Measurements from ENCODE around the gene CCNB1. TPM values are rescaled to one million over a fixed set of nuclear protein-coding genes. Genes with fewer than 3 reads are reported as not detected.
"Not testable (repeated sequence)": the region's sequence is repeated elsewhere in the genome, so short reads cannot be mapped to it uniquely, and the experiment has no call there.

Gene CCNB1
- total and polyA plus RNA-seq, 12 donors, result 3.6 to 53.5 (median 9.1) TPM

- no peaks in the 10 kb centered on the region for H3K9me3 ChIP-seq (replicated peaks in 1 of 3)
- no peak overlapping the region for H3K27ac ChIP-seq
- no peak overlapping the region for H3K4me3 ChIP-seq
- H3K4me1 ChIP-seq (replicated peaks in 1 of 2), result no peaks in the 10 kb centered on the region
- H3K36me3 ChIP-seq (replicated peaks in 1 of 2), result no peaks in the 10 kb centered on the region
- intact Hi-C loops (cut with DNase I), result no loop called here
- H3K27me3 ChIP-seq, result no peaks in the 10 kb centered on the region
- 58 to 80% (median 72%) methylated on average over 1 of the region's 1 CpG for WGBS, 4 donors
- TF ChIP-seq POLR2A (IDR thresholded peaks at IDR 0.05) (no peak), CTCF (IDR thresholded peaks at IDR 0.05) (no peak)
- no peak for DNase-seq
Observed at GRCh38 chr5:69140827-69141226, 26.1 kb upstream of the CCNB1 start.

GRCh38 chr5:69148576-69148975 is 18.4 kb upstream of the CCNB1 start:
- H3K4me3 ChIP-seq; H3K27me3 ChIP-seq; intact Hi-C loops (cut with DNase I); H3K36me3 ChIP-seq (replicated peaks in 1 of 2); H3K27ac ChIP-seq; H3K4me1 ChIP-seq (replicated peaks in 1 of 2); DNase-seq; H3K9me3 ChIP-seq (replicated peaks in 1 of 3): not testable (repeated sequence)
- WGBS, 4 donors, result 94 to 97% (median 96%) methylated on average over 7 of the region's 7 CpGs

GRCh38 chr5:69148981-69149675 is 17.8 kb upstream of the CCNB1 start:
- Histone ChIP-seq H3K27ac (no peak overlapping the region), H3K4me1 (replicated peaks in 1 of 2) (no peaks in the 10 kb centered on the region), H3K27me3 (no peaks in the 10 kb centered on the region), H3K9me3 (replicated peaks in 1 of 3) (no peaks in the 10 kb centered on the region), H3K4me3 (no peak overlapping the region), H3K36me3 (replicated peaks in 1 of 2) (no peaks in the 10 kb centered on the region)
- intact Hi-C loops (cut with DNase I), result no loop called here
- DNase-seq, result no peak
- TF ChIP-seq CTCF (IDR thresholded peaks at IDR 0.05) (no peak), POLR2A (IDR thresholded peaks at IDR 0.05) (no peak)
- WGBS, 4 donors, result 92 to 100% (median 99%) methylated on average over 1 to 2 of the region's 2 CpGs

GRCh38 chr5:69149676-69150010 is 17.3 kb upstream of the CCNB1 start:
- TF ChIP-seq POLR2A (IDR thresholded peaks at IDR 0.05) (no peak), CTCF (IDR thresholded peaks at IDR 0.05) (no peak)
- no peaks in the 10 kb centered on the region for H3K4me1 ChIP-seq (replicated peaks in 1 of 2)
- H3K36me3 ChIP-seq (replicated peaks in 1 of 2), result no peaks in the 10 kb centered on the region
- H3K9me3 ChIP-seq (replicated peaks in 1 of 3), result no peaks in the 10 kb centered on the region
- intact Hi-C loops (cut with DNase I), result no loop called here
- no peaks in the 10 kb centered on the region for H3K27me3 ChIP-seq
- WGBS, 4 donors, result 91 to 96% (median 93%) methylated on average over 3 to 5 of the region's 5 CpGs
- H3K27ac ChIP-seq, result no peak overlapping the region
- H3K4me3 ChIP-seq, result no peak overlapping the region
- no peak for DNase-seq

- H3K27me3 ChIP-seq, result no peaks in the 10 kb centered on the region
- H3K27ac ChIP-seq, result no peak overlapping the region
- H3K36me3 ChIP-seq (replicated peaks in 1 of 2), result no peaks in the 10 kb centered on the region
- TF ChIP-seq CTCF (IDR thresholded peaks at IDR 0.05), result no peak
- no peak for TF ChIP-seq POLR2A (IDR thresholded peaks at IDR 0.05)
- intact Hi-C loops (cut with DNase I), result no loop called here
- no peaks in the 10 kb centered on the region for H3K4me1 ChIP-seq (replicated peaks in 1 of 2)
- H3K9me3 ChIP-seq (replicated peaks in 1 of 3), result no peaks in the 10 kb centered on the region
- DNase-seq, result no peak
- H3K4me3 ChIP-seq, result no peak overlapping the region
- WGBS, 4 donors, result 69 to 83% (median 78%) methylated on average over 3 of the region's 3 CpGs
Observed at GRCh38 chr5:69152731-69153130, 14.2 kb upstream of the CCNB1 start.

All from adrenal gland (tissue), 12 donors.